Stimulated activated CD4-positive, alpha-beta T cell treated with anti-CD3 and anti-CD28 coated beads, Interleukin-1b, Interleukin-23, amount 100 ng/mL, for 4 hours (primary cell): ENCODE data around the gene OGFOD3.
"Not testable (repeated sequence)": the region's sequence is repeated elsewhere in the genome, so short reads cannot be mapped to it uniquely, and the experiment has no call there.

ENCODE experiments used
- DNase-seq, 2 donors: peaks; one replicate each; pipeline ENCODE4 v3.0.0-alpha.2; 2020; ENCODE audit warnings: low read depth in 2 of 2

Gene OGFOD3

GRCh38 chr17:82433560-82434215 lies 15.3 kb upstream of the OGFOD3 start:
- no peak for DNase-seq

GRCh38 chr17:82432017-82432416 lies 13.6 kb upstream of the OGFOD3 start:
- DNase-seq = no peak

- no peak for DNase-seq
Measured at GRCh38 chr17:82429824-82430223, 11.4 kb upstream of the OGFOD3 start.

- no peak for DNase-seq
Measured at GRCh38 chr17:82428546-82428945, 10.2 kb upstream of the OGFOD3 start.

GRCh38 chr17:82424863-82425159 lies 6.4 kb upstream of the OGFOD3 start:
- DNase-seq = no peak

GRCh38 chr17:82424001-82424862 lies 5.8 kb upstream of the OGFOD3 start:
- DNase-seq = peak; percentile 42 to 50

- DNase-seq = no peak
Measured at GRCh38 chr17:82419540-82419939, 1.2 kb upstream of the OGFOD3 start.

GRCh38 chr17:82416771-82417170 lies 1.6 kb downstream of the OGFOD3 start:
- no peak for DNase-seq

GRCh38 chr17:82416264-82416663 lies 2.1 kb downstream of the OGFOD3 start:
- DNase-seq = no peak

- no peak for DNase-seq
Measured at GRCh38 chr17:82415786-82416185, 2.6 kb downstream of the OGFOD3 start.

GRCh38 chr17:82415336-82415735 lies 3.0 kb downstream of the OGFOD3 start:
- DNase-seq = no peak

GRCh38 chr17:82414548-82415281 lies 3.7 kb downstream of the OGFOD3 start:
- peak; percentile 62 to 67 for DNase-seq

- DNase-seq = no peak
Measured at GRCh38 chr17:82412535-82413520, 5.6 kb downstream of the OGFOD3 start.

GRCh38 chr17:82412081-82412480 lies 6.3 kb downstream of the OGFOD3 start:
- DNase-seq = not testable (repeated sequence)

GRCh38 chr17:82411396-82412053 lies 6.9 kb downstream of the OGFOD3 start:
- DNase-seq = no peak

GRCh38 chr17:82410014-82410716 lies 8.2 kb downstream of the OGFOD3 start:
- DNase-seq = no peak

- DNase-seq = no peak
Measured at GRCh38 chr17:82408938-82409318, 9.5 kb downstream of the OGFOD3 start.

GRCh38 chr17:82408288-82408937 lies 10.0 kb downstream of the OGFOD3 start:
- DNase-seq = no peak

- DNase-seq = no peak
Measured at GRCh38 chr17:82407255-82407654, 11.1 kb downstream of the OGFOD3 start.

GRCh38 chr17:82406131-82406671 lies 12.2 kb downstream of the OGFOD3 start:
- no peak for DNase-seq
